ENCODE data around the gene ZNF615.
"Not testable (repeated sequence)": the region's sequence is repeated elsewhere in the genome, so short reads cannot be mapped to it uniquely, and the experiment has no call there.

ZNF615 gene

DNA sequence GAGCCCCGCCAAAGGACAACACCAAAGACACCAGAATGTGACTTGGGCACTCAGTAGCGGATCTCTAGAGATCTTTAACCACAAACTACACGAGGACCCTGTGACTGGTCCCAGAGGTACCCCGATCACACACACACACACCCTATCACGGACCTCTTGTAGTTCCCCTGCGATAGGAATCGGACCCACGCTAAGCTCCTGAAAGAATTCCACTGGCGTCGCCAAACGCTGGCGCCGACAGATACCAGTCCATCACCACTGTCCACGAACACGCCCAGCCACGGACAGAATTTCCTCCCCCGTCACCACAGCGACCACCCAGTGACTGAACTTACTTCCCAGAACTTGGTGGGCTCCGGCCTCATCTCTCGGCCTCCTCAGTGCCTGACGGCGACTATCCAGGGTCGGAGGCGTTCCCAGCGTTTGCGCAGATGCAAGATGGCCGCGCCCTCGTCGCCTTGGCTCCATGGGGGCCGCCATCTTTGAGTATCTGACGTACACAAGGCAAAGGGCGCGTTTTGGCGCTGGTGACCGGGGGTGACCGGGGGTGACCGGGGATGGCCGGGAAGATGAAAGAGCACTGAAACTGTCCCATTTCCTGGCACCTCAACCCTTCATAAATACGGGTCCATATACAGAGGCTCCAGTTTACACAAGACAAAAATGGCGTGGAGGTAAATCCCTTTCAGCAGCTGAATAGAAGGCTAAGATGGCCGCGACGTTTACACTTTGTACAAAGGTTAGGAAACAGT, at the start of gene ZNF615:
Gene ZNF615 (minus strand): TSS at position 406 of the 752 bp plus-strand sequence. CDS start 4,500 bp downstream, outside the sequence.
- peak; percentile 73 to 81 (median 77) for DNase-seq (ENCODE audit: low read depth in 3 of 3)

DNA sequence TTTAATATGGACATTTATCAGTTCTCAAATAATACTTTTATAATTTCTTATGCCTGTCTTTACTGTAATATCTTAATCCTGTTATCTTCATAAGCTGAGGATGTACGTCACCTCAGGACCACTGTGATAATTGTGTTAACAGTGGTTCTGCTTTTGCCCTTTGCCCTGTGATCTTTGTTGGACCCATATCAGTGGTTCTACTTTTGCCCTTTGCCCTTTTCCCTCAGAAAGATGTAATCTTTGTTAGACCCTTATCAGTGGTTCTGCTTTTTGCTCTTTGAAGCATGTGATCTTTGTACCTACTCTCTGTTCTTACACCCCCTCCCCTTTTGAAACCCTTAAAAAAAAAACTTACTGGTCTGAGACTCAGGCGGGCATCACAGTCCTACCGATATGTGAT, 48.5 kb upstream of the ZNF615 start:
- DNase-seq (ENCODE audit: low read depth in 3 of 3), result not testable (repeated sequence)

DNA sequence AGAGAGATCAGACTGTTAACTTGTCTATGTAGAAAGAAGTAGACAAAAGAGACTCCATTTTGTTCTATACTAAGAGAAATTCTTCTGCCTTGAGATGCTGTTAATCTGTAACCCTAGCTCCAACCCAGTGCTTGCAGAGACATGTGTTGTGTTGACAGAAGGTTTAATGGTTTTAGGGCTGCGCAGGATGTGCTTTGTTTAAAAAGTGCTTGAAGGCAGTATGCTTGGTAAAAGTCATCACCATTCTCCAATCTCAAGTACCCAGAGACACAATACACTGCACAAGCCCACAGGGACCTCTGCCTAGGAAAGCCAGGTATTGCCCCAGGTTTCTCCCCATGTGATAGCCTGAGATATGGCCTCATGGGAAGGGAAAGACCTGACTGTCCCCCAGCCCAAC, 43.7 kb upstream of the ZNF615 start:
- DNase-seq (ENCODE audit: low read depth in 3 of 3), result not testable (repeated sequence)

DNA sequence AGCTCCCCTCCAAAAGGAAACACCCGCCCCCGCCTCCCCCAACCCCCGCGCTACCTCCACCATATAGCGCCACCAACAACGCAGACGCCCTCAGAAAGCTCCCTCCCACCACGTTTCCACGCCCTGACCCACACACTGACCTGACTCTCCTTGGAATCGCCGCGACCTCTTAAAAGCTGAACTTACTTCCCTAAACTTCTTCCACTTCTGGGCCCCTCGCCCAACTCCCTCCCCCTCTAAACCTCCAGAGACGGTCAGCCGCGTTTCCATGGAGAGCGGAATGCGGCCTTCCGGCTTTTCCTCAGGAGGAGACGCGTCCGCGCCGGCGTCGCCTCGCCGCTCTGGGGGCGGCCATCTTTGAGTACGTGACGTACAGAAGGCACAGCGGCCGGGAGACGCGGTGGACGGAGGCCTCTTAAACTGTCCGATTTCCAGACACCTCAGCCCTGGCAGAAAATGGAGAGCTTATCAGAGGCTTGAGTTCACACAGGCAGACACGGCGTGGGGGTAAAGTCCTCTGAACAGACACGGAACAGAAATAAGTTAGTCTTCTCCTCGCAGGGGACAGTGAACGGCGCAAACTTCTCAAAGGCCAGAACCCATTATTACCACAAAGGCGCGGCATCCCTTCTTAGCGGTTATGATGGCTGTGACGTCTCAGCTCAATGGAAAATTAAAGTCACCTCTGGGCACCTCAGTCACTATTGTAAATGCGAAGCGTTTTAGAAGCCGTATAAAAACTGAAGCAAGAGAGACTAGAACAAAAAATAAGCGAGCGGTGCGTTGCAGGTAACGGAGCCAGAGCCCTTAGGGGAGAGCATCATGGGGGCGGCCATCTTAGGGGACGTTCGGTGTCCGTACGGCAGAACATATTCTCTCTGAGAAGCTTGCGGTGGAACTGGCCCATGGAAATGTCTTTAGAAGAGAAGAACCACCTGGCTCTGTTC, 40.8 kb upstream of the ZNF615 start, which contains the start of gene ZNF432:
Gene ZNF432 (minus strand): TSS at position 284 of the 947 bp plus-strand sequence. CDS start 1,970 bp downstream, outside the sequence.
- DNase-seq (ENCODE audit: low read depth in 3 of 3), result peak; percentile 61 to 79 (median 66)

DNA sequence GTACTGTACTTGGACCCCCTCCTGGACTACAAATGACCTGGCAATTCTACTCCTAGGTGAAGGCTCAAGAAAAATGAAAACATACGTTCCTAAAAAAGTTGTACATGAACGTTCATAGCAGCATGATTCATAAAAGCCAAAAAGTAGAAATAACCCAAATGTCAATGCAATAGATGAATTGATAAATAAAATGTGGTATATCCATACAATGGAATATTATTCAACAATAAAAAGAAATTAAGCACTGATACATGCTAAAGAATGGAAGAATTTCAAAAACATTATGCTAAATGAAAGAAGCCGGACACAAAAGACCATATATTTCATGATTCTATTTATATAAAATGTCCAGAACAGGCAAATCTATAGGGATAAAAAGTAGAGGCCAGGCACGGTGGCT, 31.2 kb upstream of the ZNF615 start:
- no peak for DNase-seq (ENCODE audit: low read depth in 3 of 3)

DNA sequence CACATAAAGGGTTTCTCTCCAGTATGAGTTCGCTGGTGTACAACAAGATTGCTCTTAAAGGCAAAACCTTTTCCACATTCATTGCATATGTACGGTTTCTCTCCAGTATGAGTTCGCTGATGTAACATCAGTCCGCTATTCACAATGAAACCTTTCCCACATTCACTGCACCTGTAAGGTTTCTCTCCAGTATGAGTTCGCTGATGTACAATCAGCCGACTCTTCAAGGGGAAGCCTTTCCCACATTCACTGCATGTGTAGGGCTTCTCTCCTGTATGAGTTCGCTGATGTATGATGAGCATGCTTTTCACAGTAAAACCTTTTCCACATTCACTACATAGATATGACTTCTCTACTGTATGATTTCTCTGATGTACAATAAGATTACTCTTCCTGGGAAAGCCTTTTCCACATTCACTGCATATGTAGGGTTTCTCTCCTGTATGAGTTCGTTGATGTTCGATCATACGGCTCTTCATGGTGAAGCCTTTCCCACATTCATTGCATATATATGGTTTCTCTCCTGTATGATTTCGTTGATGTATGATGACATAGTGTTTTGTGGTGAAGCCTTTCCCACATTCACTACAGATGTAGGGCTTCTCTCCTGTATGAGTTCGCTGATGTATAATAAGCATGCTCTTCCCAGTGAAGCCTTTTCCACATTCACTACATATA, 26.2 kb upstream of the ZNF615 start:
- DNase-seq (ENCODE audit: low read depth in 3 of 3), result no peak

DNA sequence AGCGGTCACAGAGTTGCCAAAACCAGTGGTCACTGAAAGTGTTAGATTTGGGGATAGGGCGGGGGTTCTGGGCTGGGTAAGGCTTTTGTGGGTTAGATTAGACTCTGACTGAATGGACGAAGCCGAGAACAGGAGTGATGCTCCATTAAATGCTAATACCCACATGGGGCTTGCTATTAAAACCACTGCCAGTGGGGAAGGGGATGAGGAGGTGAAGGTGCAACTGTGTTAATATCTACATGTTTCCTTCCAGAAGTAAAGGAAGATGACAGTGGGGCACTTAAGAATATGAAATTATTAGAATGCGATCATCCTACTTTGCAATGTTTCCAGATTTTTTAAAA, 20.7 kb upstream of the ZNF615 start:
- no peak for DNase-seq (ENCODE audit: low read depth in 3 of 3)

DNA sequence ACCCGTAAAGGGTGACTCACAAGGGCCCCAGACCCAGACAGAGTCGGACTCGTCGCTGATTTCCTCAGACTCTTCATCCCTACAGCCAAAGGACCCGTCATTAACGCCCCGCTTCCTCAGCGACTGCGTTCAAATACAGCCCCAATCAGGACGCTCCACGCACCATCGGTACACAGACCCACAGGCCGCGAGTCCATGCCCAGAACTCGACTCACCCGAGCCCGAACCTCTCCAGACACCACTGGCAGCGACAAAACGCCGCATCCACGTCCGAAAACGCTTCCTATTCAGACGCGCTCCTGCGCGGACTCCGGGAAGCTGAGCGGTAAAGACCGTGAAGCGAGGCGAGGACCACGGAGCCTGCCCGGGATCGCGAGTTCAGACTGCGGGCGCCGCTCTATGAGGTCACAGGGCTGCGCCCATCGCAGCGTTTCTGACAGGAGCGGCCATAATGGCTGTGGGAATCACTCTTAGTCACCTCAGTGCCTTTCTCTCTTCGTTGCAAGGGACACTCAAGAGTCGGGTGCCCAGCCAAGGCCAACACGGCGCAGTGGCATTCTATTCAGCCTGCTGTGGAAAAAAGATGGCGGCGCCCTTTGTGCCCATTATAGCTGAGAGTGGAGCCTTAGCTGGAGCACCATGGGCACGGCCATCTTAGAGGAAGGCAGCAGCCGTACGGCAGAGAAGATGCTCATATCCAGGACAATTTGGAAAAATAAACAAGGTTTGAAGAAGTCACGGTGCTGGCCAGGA, 20.2 kb upstream of the ZNF615 start, which contains the start of gene ZNF614:
Gene ZNF614 (minus strand): TSS at position 353 of the 753 bp plus-strand sequence. CDS start 2,634 bp downstream, outside the sequence.
- DNase-seq (ENCODE audit: low read depth in 3 of 3), result peak; percentile 66 to 81 (median 67)

DNA sequence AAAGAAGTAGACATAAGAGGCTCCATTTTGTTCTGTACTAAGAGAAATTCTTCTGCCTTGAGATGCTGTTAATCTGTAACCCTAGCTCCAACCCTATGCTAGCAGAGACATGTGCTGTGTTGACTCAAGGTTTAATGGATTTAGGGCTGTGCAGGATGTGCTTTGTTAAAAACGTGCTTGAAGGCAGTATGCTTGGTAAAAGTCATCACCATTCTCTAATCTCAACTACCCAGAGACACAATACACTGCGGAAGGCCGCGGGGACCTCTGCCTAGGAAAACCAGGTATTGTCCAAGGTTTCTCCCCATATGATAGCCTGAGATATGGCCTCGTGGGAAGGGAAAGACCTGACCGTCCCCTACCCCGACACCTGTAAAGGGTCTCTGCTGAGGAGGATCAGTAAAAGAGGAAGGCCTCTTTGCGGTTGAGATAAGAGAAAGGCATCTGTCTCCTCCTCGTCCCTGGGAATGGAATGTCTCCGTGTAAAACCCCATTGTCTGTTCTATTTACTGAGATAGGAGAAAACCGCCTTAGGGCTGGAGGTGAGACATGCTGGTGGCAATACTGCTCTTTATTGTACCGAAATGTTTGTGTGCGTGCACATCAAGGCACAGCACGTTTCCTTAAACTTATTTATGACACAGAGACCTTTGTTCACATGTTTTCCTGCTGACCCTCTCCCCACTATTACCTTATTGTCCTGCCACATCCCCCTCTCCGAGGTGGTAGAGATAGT, 18.4 kb upstream of the ZNF615 start:
- DNase-seq (ENCODE audit: low read depth in 3 of 3), result not testable (repeated sequence)

DNA sequence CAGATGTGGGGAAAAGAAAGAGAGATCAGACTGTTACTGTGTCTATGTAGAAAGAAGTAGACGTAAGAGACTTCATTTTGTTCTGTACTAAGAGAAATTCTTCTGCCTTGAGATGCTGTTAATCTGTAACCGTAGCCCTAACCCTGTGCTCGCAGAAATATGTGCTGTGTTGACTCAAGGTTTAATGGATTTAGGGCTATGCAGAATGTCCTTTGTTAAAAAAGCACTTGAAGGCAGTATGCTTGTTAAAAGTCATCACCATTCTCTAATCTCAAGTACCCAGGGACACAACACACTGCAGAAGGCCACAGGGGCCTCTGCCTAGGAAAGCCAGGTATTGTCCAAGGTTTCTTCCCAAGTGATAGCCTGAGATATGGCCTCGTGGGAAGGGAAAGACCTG, 16.5 kb upstream of the ZNF615 start:
- DNase-seq (ENCODE audit: low read depth in 3 of 3), result not testable (repeated sequence)

DNA sequence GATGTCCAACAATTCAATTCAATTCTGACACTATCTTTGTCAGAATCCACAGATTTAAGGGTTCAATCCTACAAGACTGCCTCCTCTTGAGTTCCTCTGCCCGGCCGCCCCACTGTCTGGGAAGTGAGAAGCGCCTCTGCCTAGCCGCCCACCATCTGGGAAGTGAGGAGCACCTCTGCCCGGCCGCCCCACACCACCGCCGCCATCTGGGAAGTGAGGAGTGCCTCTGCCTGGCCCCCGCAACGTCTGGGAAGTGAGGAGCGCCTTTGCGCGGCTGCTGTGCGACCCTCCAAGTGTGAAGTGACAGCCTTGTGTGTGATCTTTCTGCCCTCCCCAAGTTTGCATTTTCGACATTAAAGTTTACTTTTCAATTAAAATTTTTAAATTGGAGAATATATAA, 14.2 kb upstream of the ZNF615 start:
- no peak for DNase-seq (ENCODE audit: low read depth in 3 of 3)

DNA sequence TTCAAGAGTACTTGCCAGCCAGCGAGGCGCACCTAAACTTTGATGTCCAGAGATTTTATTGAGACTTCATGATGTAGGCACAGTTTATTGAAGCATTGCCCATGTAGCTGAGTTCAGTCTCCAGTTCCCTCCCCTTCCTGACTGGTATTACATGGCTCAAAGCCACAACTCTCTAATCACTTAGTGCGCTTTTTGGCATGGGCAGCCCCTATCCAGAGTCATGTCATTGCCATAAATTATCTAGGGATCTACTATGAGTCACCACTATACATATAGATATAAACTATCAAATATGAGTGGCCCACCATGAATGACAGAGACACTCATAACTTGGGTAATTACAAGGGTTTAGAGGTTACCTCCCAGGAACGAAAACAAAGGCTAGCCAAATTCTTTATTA, 12.5 kb upstream of the ZNF615 start:
- DNase-seq (ENCODE audit: low read depth in 3 of 3), result no peak

DNA sequence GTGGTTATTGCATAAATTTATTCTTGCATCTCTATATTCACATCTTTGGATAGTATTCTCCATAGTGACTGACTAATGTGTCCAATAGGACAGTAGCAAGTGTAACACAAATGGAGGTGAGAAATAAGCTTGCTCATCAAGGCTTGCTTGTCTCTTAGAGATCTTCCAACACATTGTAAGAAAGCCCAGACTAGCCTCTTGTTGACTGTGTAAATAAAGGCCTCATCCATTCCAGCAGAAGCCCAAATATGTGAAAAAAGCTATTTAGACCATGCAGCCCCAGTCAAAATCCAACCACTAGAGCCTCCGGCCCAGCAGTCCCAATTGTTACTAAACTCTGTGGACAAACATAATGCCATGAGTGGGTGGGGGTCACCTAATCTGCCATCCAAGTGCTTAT, 2.7 kb upstream of the ZNF615 start:
- DNase-seq (ENCODE audit: low read depth in 3 of 3), result no peak

DNA sequence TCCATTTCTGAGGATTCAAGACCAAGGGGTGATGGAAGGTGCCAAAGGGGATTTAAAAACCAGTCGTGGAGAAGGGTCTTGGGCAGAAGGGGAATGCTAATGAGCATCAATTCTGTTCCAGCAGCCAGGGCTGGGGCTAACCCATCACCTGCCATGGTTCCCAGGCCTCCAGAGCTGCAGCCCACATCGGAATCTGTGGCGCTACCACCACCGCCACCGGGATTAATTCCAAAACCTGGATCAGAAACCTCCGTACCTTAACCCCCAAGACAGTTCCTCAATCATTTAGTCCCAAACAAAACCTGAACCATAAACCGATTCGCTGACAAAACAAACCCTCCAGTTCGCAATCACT, 583 bp downstream of the ZNF615 start:
- DNase-seq (ENCODE audit: low read depth in 3 of 3), result no peak

DNA sequence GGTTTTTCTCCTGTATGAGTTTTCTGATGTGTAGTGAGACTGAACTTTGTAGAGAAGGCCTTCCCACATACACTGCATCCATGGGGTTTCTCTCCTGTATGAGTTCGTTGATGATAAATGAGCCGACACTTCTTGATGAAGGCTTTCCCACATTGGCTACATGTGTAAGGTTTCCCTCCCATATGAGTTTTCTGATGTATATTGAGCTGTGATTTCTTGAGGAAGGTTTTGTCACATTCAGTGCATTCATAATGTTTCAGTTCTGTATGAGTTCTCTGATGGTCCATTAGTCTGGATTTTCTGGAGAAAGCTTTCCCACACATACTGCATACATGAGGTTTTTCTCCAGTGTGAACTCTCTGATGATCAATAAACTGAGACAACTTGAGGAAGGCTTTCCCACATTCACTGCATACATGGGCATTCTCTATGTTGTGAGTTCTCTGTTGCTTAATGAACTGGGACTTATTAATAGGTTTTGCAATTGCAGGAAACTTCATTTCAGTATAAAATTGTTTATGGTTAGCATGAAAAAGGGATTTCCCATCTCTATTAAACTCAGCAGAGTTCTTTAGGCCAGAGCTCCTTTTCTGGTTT, 13.9 kb downstream of the ZNF615 start:
- no peak for DNase-seq (ENCODE audit: low read depth in 3 of 3)

DNA sequence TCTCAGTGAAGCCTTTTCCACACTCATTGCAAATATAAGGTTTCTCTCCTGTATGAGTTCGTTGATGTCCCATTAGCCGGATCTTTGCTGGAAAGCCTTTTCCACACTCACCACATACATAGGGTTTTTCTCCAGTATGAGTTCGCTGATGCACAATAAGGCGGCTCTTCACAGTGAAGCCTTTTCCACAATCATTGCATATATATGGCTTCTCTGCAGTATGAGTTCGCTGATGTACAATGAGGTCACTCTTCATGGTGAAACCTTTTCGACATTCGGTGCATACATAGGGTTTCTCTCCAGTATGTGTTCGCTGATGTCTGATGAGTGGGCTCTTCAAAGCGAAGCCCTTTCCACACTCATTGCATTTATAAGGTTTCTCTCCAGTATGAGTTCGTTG, 14.6 kb downstream of the ZNF615 start:
- DNase-seq (ENCODE audit: low read depth in 3 of 3), result no peak

DNA sequence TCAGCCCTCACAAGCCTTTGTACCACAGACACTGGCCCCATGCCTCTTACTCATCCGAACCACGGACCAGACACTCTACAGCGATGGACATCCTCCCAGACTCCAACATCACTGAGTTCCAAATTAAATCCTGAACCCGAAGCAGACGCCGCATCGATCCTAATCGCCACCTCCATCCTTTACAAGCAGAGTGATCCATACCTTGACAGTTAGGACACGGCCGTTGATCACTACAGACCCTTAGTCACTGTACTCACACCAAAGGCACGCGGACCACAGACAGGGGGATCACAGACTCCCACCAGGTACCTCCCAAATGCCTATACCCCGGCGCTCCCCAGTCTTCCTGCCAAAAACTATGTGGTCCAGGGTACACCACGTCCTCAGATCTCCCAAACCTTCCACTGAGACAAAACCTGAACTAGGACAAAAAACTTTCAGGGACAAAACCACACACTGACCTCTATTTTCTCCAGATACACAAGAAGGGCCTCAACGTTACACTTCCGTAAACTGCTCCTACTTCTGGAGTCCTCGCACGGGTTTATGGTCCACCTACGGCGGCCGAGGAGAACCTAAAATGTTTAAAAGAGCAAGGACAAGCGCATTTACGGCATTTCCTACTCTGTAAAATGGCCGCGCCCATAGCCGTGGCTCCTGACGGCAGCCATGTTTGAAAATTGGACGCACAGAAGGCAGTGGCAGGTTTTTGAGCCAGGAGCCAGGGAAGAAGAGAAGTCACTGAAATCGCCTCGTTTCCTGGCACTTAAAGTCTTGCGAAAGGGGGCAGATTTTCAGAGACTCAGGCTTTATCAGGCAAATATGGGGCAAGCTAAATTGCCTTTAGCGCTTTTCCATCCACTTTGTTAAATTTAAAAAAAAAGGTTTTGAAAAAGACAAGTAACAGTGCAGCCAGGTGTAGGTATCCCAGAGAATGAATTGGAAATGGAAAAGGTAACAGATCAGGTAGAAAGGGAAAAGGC, 21.4 kb downstream of the ZNF615 start, which contains the start of gene ZNF350:
Gene ZNF350 (minus strand): TSS at position 532 of the 983 bp plus-strand sequence. CDS start 12,480 bp downstream, outside the sequence.
- DNase-seq (ENCODE audit: low read depth in 3 of 3), result peak; percentile 73 to 80 (median 77)

DNA sequence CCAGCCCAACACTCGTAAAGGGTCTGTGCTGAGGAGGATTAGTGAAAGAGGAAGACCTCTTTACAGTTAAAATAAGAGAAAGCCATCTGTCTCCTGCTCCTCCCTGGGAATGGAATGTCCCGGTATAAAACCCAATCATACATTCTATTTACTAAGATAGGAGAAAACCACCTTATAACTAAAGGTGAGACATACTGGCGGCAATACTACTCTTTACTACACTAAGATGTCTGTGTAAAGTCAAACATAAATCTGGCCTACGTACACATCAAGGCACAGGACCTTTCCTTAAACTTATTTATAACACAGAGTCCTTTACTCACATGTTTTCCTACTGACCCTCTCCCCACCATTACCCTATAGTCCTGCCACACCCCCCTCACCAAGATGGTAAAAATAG, 24.6 kb downstream of the ZNF615 start:
- no peak for DNase-seq (ENCODE audit: low read depth in 3 of 3)

DNA sequence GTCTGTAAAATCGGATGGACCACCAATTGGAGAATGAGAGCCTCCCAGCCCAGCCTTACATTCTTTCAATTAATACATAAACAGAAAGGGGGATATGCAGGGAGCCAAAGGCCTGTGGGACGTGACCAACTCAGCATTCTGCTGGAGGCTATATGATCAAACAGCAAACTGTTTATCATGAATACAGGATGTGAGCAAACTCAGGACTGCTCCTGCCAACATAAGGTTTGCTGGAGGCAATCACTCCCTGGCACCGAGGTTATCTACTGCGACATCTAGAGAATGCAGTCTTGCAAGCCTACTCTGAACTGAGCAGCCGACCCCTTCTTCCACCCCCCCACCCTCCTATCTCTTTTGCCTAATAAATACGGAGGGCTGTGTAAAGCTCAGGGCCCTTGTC, 27.1 kb downstream of the ZNF615 start:
- DNase-seq (ENCODE audit: low read depth in 3 of 3), result not testable (repeated sequence)

All from stimulated activated CD4-positive, alpha-beta T cell treated with anti-CD3 and anti-CD28 coated beads, TNF-alpha, amount 100 ng/mL, for 24 hours (primary cell).